NK-92 (cell line): ENCODE measurements around the gene OBSCN.

Experiments
- DNase-seq: peaks from one replicate; lab custom pipeline; 2025; ENCODE audit not compliant: unreplicated experiment; lab: John Stamatoyannopoulos, UW

Gene OBSCN

GRCh38 chr1:228304225-228304624, 96.4 kb downstream of the OBSCN start:
- no peak for DNase-seq

- DNase-seq = no peak
Measured at GRCh38 chr1:228304766-228305395, 97.0 kb downstream of the OBSCN start.

- DNase-seq = no peak
Measured at GRCh38 chr1:228305721-228306152, 97.9 kb downstream of the OBSCN start.

GRCh38 chr1:228306275-228307217, 98.7 kb downstream of the OBSCN start:
- no peak for DNase-seq

GRCh38 chr1:228307218-228308023, 99.6 kb downstream of the OBSCN start:
- no peak for DNase-seq

- DNase-seq = no peak
Measured at GRCh38 chr1:228308085-228308601, 100.3 kb downstream of the OBSCN start.

- no peak for DNase-seq
Measured at GRCh38 chr1:228308628-228309325, 100.9 kb downstream of the OBSCN start.

GRCh38 chr1:228309326-228310067, 101.7 kb downstream of the OBSCN start:
- no peak for DNase-seq

GRCh38 chr1:228310162-228310792, 102.4 kb downstream of the OBSCN start:
- no peak for DNase-seq

- DNase-seq = no peak
Measured at GRCh38 chr1:228311091-228311490, 103.2 kb downstream of the OBSCN start.

GRCh38 chr1:228312136-228312764, 104.4 kb downstream of the OBSCN start:
- no peak for DNase-seq

- no peak for DNase-seq
Measured at GRCh38 chr1:228313536-228314277, 105.9 kb downstream of the OBSCN start.

- DNase-seq = no peak
Measured at GRCh38 chr1:228314315-228314657, 106.4 kb downstream of the OBSCN start.

- DNase-seq = no peak
Measured at GRCh38 chr1:228314658-228315483, 107.0 kb downstream of the OBSCN start.

GRCh38 chr1:228315484-228315944, 107.7 kb downstream of the OBSCN start:
- DNase-seq = no peak

- DNase-seq = no peak
Measured at GRCh38 chr1:228315945-228316588, 108.2 kb downstream of the OBSCN start.
